NCI-H1417 (cell line): ENCODE measurements around the gene JAZF1.
"Not testable (repeated sequence)": the region's sequence is repeated elsewhere in the genome, so short reads cannot be mapped to it uniquely, and the experiment has no call there.

Experiments
- DNase-seq, 3 experiments: peaks; one replicate each; lab custom pipeline; 2025; lab: John Stamatoyannopoulos, UW

The JAZF1 gene

GRCh38 chr7:27912751-27913150 lies 267.8 kb downstream of the JAZF1 start:
- no peak for DNase-seq

GRCh38 chr7:27911920-27912319 lies 268.7 kb downstream of the JAZF1 start:
- no peak for DNase-seq

- no peak for DNase-seq
Measured at GRCh38 chr7:27910326-27910725, 270.3 kb downstream of the JAZF1 start.

DNA sequence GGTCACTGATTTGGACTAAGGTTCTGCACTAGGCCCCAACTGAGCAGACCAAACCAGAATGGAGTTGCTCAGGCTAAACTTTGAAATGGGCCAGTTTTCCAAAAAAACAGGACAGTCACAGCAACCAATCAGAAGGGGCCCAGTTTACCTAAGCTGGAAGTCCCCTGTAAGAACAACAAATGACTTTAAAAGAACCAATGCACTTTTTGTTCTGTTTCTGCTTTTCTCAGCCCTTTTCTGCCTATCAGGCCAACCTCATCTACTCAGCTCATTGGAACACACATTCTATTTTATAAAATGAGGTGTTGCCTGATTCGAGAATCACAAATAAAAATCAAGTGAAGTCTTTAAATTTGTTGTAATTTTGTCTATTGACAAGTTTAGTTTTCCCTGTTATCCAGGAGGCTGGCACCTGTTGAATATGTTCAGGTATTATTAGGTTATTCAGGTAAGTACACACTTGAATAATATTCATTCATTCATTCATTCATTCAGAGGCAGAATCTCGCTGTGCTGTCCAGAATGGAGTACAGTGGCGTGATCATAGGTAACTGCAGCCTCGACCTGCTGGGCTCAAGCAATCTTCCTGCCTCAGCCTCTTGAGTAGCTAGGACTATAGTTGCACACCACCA lies 271.9 kb downstream of the JAZF1 start:
- no peak for DNase-seq

DNA sequence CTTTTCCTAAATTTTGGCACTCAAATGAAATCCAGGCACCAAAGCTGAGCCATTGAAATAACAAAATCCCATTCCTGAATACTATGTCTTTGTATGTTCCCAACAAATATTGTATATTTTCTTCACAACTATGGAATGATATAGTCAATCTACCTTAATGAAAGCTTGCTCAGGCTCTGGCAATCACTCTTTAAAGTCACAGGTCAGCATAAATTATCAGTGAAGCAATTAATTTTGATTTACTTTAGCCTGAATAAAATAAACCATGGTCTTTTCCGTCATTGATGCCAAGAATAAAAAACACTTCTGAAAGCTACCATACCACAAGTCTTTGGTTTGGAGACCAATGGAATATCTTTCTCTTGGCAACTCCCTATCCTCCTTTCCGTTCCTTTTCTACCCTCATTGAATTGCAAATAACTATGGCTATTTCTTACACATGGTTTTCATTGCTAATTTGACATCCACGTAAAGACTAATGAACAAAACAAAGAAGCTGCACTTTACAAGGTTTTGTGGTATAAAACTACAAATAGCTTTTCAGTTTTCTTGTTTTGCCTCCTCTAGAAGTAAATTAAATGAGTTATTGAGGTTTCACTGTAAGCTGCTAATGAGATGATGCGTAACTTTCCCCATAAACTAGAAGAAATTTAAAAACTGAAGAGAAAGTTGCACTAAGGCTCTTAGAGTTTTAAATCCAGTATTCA lies 274.1 kb downstream of the JAZF1 start:
- no peak for DNase-seq

DNA sequence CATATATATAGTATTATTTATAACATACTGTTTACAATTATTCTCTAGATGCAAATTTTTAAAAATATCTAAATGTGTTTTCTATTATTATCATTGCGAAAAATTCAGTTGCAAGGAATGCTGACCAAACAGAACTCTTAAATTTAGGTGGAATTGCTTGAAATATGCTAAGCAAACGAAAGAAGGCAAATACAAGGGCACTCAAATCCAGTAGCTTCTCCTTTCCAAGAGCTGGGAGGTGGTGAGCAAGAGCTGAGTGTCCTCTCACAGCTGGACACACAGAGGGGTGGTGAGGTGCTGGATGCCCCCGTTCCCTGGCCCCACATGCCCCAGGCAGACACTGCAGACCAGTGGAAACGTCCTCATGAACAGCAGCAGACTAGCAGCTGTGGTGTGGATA lies 274.6 kb downstream of the JAZF1 start:
- DNase-seq = peak in 1 of 3 experiments; percentile 14

GRCh38 chr7:27901028-27901760 lies 279.4 kb downstream of the JAZF1 start:
- DNase-seq = peak in 1 of 3 experiments; percentile 20

DNA sequence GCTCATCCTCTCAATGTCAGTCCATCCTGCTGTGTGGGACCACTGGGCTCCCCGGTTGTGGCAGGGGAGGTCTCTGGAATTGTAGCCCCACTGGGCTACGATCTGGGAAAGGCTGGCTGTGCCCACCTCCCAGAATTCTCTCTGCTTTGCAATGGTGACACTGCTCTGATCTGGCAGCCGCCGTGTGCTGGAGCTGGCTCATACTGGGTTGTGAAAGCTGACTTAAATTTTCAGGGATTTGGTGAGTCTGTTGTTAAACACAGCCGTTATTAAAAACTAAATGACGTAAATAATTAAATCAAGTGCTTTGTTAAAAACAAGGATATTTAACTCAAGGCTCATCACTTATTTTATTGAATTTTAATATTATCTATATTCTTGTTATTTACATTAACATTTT lies 280.6 kb downstream of the JAZF1 start:
- DNase-seq = no peak

- DNase-seq = no peak
Measured at GRCh38 chr7:27899601-27900000, 281.0 kb downstream of the JAZF1 start.

GRCh38 chr7:27897441-27897847 lies 283.2 kb downstream of the JAZF1 start:
- no peak for DNase-seq

- no peak for DNase-seq
Measured at GRCh38 chr7:27897001-27897400, 283.6 kb downstream of the JAZF1 start.

DNA sequence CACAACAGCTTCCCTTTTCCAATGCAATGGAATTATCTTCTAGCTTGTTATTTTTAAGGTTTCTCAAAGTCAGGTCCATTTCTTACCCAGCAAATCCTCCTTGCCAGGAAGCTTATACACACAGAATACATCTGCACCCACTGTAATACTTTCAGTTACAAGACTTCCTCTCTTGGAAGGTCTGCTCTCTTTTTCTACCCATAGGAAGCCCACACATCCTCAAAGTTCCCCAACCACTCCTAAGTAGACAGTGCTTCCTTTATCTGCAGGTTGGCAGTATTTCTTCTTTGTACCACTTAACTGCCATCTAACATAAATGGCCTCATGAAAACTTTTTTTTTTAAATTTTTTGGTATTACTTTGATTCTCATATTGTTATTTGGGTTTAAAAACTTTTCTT lies 285.0 kb downstream of the JAZF1 start:
- no peak for DNase-seq

DNA sequence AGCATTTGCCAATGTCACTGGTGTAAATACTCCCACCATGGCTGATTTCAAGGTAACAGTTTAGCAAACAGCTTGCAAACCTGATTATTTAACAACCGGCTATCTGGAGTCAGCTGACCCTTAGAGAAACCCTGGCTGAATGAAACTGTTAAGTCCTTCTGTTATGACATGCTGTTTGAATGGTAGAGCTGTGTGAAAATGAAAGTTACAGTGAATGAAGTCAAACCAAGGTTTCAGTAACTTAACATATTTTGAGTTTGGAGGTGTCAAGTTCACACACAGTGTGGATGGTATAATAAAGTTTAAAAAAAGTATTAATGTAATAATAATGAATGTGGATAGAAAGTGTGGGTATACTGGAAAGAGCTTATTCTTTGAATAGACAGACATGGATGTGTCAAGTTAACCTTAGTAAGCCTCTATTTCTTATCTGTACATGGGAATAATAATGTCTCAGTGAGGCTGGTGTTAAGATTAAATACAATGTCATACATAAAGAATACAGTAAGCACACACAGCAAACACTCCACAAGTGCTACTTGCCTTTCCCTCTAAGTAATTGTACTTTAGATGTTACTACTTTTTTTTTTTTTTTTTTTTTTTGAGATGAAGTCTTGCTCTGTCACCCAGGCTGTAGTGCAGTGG lies 290.3 kb downstream of the JAZF1 start:
- no peak for DNase-seq

GRCh38 chr7:27889800-27890199 lies 290.8 kb downstream of the JAZF1 start:
- no peak for DNase-seq

GRCh38 chr7:27888736-27889135 lies 291.9 kb downstream of the JAZF1 start:
- DNase-seq = no peak

- DNase-seq = not testable (repeated sequence)
Measured at GRCh38 chr7:27886710-27887109, 293.9 kb downstream of the JAZF1 start.

DNA sequence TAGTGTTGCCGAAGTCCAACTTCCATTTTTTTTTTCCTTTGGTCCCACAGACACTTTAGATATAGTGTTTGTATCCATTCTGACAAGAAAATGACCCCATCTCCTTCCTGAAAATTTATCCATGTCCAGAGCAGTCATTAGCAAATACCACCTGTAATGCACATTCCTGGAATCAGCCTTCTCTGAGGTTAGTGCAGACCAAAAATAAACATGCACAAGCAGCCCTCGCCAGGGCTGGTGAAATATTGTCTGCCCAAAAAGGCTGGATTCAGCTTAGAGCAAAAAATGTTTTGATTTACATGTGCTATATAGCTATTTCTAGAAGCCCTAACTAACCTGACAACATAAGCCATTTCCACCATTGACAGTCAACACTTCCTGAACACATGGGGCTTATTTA lies 294.9 kb downstream of the JAZF1 start:
- no peak for DNase-seq

DNA sequence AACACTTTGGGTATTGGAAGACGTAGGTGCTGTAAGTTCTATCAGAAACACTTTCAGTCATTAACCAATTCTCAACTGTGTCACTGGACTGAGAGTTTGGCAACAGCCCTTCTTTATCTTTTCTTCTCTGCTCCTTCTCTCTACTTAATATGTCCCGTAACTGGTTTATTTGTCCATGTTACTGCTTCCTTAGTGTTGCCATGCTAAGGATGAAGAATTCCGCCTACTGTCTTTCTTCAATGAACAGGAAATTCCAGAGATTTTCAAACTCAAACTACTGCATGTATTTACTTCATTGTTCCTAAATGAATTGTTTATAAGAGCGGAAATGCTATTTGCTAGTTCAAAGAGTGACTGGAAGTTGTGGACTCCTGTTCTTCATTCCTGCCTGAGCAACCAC lies 296.9 kb downstream of the JAZF1 start:
- no peak for DNase-seq

- no peak for DNase-seq
Measured at GRCh38 chr7:27876756-27877155, 303.8 kb downstream of the JAZF1 start.

- peak in 1 of 3 experiments; percentile 17 for DNase-seq
Measured at GRCh38 chr7:27875832-27876231, 304.8 kb downstream of the JAZF1 start.

DNA sequence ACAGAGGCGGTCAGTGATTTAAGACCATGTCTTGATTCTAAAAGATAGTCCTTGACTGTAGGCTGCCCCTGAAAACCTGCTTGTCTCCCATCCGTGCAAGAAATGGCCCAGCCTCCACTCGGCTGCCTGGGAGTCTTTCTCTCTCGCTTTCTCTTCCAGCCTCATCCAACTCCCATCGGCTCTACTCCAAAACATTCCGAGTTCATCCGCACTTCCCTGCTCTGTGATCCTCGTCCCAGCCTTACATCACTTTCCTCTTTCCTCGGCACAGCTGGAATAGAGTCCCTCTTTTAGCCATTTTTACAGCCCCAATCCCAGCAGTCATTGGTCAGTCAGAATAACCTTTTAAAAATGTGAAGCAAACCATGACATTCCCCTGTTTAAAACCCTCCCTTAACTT lies 305.5 kb downstream of the JAZF1 start:
- DNase-seq = no peak
